Measurements from ENCODE around the gene CKAP5. TPM values are rescaled to one million over a fixed set of nuclear protein-coding genes. Genes with fewer than 3 reads are reported as not detected.

CKAP5 gene
- total and polyA plus RNA-seq, 2 donors = 26.8 to 80.5 TPM

Small RNA genes within 50 kb of the gene (small RNA-seq; reads per million reads assigned to genes)
- not detected for gene MIR5582
- not detected for gene RF00573
- 66.5 reads per million, percentile 97 among the genes with 10 or more reads in this experiment for gene SNORD67

Other genes with a start within 250 kb of the CKAP5 start
- gene HARBI1, start 229.1 kb downstream of the CKAP5 start, total RNA-seq = 2.0 TPM
- gene HARBI1, start 229.1 kb downstream of the CKAP5 start, polyA plus RNA-seq = 3.3 TPM
- 46.5 TPM for gene ATG13, start 228.7 kb downstream of the CKAP5 start, total RNA-seq
- gene ATG13, start 228.7 kb downstream of the CKAP5 start, polyA plus RNA-seq = 48.0 TPM
- gene ARHGAP1, start 145.7 kb downstream of the CKAP5 start, total RNA-seq = 41.8 TPM
- gene ARHGAP1, start 145.7 kb downstream of the CKAP5 start, polyA plus RNA-seq = 128 TPM
- 3.1 TPM for gene ZNF408, start 145.2 kb downstream of the CKAP5 start, total RNA-seq
- 10.3 TPM for gene ZNF408, start 145.2 kb downstream of the CKAP5 start, polyA plus RNA-seq
- not detected for gene F2, start 127.1 kb downstream of the CKAP5 start, total RNA-seq
- 0.84 TPM for gene F2, start 127.1 kb downstream of the CKAP5 start, polyA plus RNA-seq
- 8.1 TPM for gene LRP4, start 72.3 kb upstream of the CKAP5 start, total RNA-seq
- gene LRP4, start 72.3 kb upstream of the CKAP5 start, polyA plus RNA-seq = 2.4 TPM
- 20.9 TPM for gene CSTPP1, start 90.5 kb upstream of the CKAP5 start, total RNA-seq
- 20.7 TPM for gene CSTPP1, start 90.5 kb upstream of the CKAP5 start, polyA plus RNA-seq